ENCODE results near the gene IL36A.

Gene IL36A, protein sequence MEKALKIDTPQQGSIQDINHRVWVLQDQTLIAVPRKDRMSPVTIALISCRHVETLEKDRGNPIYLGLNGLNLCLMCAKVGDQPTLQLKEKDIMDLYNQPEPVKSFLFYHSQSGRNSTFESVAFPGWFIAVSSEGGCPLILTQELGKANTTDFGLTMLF

GRCh38 chr2:113005030-113005509 lies at the start of gene IL36A:
Gene IL36A, plus strand, starts transcription at chr2:113005459. Its CDS starts 413 bp downstream, at chr2:113005872.
- no peak within 1 kb of the TSS for H3K4me3 ChIP-seq (ENCODE audit: low read depth, low read length)
- H3K4me1 ChIP-seq (ENCODE audit: control insufficient read depth, insufficient read depth, low read length) = no peaks in the 10 kb centered on the region
- peaks cover 3% of the 10 kb centered on the region for H3K9me3 ChIP-seq (ENCODE audit: control insufficient read depth, insufficient read depth, low read length)
- no peaks in the 10 kb centered on the region for H3K27me3 ChIP-seq (ENCODE audit: control insufficient read depth, insufficient read depth, low read length)
- no peak within 1 kb of the TSS for H3K9ac ChIP-seq (ENCODE audit: low read depth, low read length)
- H3K36me3 ChIP-seq (ENCODE audit: control insufficient read depth, insufficient read depth, low read length) = no peaks in the 10 kb centered on the region

DNA sequence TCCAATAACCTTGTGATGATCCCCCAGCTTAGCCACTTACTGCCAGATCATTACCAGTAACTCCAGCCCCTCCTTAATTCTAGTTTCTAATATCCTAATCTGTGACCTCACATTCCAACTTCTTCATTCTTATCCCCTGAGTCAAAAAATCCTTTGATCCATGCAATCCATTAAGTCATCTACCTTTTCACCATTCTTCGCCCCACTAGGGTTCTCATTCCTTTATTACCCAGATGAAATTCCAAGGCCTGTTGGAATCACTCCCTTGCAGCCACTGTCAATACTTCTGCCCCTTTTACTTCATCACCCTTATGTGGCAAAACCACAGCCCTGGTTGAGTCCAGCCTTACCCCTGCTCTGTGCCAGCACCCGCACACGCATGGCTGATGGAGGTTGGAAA lies 47.7 kb upstream of the IL36A start:
- no peaks in the 10 kb centered on the region for H3K9me3 ChIP-seq (ENCODE audit: control insufficient read depth, insufficient read depth, low read length)
- no peak overlapping the region for H3K9ac ChIP-seq (ENCODE audit: low read depth, low read length)
- no peak overlapping the region for H3K4me3 ChIP-seq (ENCODE audit: low read depth, low read length)
- no peaks in the 10 kb centered on the region for H3K36me3 ChIP-seq (ENCODE audit: control insufficient read depth, insufficient read depth, low read length)
- no peaks in the 10 kb centered on the region for H3K27me3 ChIP-seq (ENCODE audit: control insufficient read depth, insufficient read depth, low read length)
- H3K4me1 ChIP-seq (ENCODE audit: control insufficient read depth, insufficient read depth, low read length) = no peaks in the 10 kb centered on the region

- Histone ChIP-seq H3K9ac (ENCODE audit: low read depth, low read length) (no peak overlapping the region), H3K4me1 (ENCODE audit: control insufficient read depth, insufficient read depth, low read length) (no peaks in the 10 kb centered on the region), H3K9me3 (ENCODE audit: control insufficient read depth, insufficient read depth, low read length) (no peaks in the 10 kb centered on the region), H3K36me3 (ENCODE audit: control insufficient read depth, insufficient read depth, low read length) (no peaks in the 10 kb centered on the region), H3K27me3 (ENCODE audit: control insufficient read depth, insufficient read depth, low read length) (no peaks in the 10 kb centered on the region), H3K4me3 (ENCODE audit: low read depth, low read length) (no peak overlapping the region)
Measured at GRCh38 chr2:112958428-112959108, 46.7 kb upstream of the IL36A start.

- no peak overlapping the region for H3K4me3 ChIP-seq (ENCODE audit: low read depth, low read length)
- H3K9ac ChIP-seq (ENCODE audit: low read depth, low read length) = no peak overlapping the region
- no peaks in the 10 kb centered on the region for H3K9me3 ChIP-seq (ENCODE audit: control insufficient read depth, insufficient read depth, low read length)
- H3K27me3 ChIP-seq (ENCODE audit: control insufficient read depth, insufficient read depth, low read length) = no peaks in the 10 kb centered on the region
- no peaks in the 10 kb centered on the region for H3K36me3 ChIP-seq (ENCODE audit: control insufficient read depth, insufficient read depth, low read length)
- no peaks in the 10 kb centered on the region for H3K4me1 ChIP-seq (ENCODE audit: control insufficient read depth, insufficient read depth, low read length)
Measured at GRCh38 chr2:112959109-112959812, 46.0 kb upstream of the IL36A start.

DNA sequence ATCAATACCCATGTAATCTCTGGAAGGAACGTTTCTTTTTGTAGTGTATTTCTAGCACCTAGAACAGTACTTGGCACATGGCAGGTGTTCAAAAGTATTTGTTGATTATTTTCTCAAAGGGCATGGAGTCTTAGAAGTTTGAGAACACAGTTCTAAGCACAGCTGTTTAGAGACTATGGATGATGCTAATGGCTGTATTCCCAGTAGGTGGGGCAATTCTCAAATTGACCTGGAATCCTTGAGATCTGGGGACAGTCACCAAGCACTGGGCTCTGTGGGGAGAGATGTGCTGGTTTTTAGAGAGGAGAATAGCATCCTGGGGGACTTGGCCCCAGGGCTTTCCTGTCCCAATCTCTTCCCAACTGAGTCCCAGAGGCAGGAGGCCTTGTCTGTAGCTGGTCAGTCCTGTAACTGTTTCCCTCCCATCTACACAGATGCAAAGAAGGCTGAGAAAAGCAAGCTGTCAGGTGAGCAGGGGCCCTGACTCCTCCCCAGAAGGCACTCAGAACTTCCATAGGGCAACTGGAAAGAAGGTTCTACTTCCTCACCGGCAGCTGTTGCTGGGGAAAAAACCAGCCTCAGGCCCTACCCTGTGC lies 44.9 kb upstream of the IL36A start:
- no peaks in the 10 kb centered on the region for H3K9me3 ChIP-seq (ENCODE audit: control insufficient read depth, insufficient read depth, low read length)
- no peaks in the 10 kb centered on the region for H3K36me3 ChIP-seq (ENCODE audit: control insufficient read depth, insufficient read depth, low read length)
- no peaks in the 10 kb centered on the region for H3K4me1 ChIP-seq (ENCODE audit: control insufficient read depth, insufficient read depth, low read length)
- no peak overlapping the region for H3K9ac ChIP-seq (ENCODE audit: low read depth, low read length)
- no peak overlapping the region for H3K4me3 ChIP-seq (ENCODE audit: low read depth, low read length)
- no peaks in the 10 kb centered on the region for H3K27me3 ChIP-seq (ENCODE audit: control insufficient read depth, insufficient read depth, low read length)

DNA sequence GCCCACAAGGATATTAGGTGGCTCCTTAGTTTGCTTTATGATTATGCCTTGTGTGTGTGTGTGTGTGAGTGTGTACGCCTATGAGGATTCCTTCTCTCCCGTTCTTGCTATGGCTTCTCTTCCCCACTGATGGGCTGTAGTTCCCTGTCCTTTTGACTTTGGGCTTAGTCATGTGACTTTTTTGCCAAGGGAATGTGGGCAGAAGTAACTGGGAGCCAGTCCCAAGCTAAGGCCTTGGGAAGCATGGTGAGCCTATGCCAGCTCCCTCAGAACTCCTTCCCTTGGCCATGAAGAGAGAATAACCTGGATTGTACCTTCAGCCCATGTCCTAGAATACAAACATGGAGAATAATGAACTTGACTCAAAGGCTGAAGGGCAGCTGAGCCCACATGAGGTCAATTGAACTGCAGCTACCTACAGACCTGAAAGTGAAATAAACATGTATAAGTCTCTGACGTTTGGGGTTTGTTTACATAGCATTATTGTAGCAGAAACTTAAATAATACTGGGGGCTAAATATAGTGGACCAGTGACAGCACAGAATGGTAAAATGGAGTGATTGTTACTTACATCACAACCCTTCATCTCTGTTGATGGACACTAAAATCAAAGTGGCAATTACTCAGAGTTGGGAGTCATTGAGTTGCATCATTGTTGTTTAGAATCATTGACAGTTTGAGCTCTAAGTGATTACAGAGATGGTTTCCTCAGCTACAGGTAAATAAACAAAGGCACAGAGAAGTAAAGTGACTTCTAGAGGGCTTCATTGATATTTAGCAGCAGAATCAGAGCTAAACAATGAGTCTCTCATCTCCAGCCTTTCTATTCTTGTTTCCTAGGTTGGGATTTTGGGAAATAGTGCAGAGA lies 42.7 kb upstream of the IL36A start:
- no peaks in the 10 kb centered on the region for H3K27me3 ChIP-seq (ENCODE audit: control insufficient read depth, insufficient read depth, low read length)
- H3K36me3 ChIP-seq (ENCODE audit: control insufficient read depth, insufficient read depth, low read length) = no peaks in the 10 kb centered on the region
- H3K9me3 ChIP-seq (ENCODE audit: control insufficient read depth, insufficient read depth, low read length) = no peaks in the 10 kb centered on the region
- H3K9ac ChIP-seq (ENCODE audit: low read depth, low read length) = no peak overlapping the region
- H3K4me3 ChIP-seq (ENCODE audit: low read depth, low read length) = no peak overlapping the region
- no peaks in the 10 kb centered on the region for H3K4me1 ChIP-seq (ENCODE audit: control insufficient read depth, insufficient read depth, low read length)

- H3K4me1 ChIP-seq (ENCODE audit: control insufficient read depth, insufficient read depth, low read length) = no peaks in the 10 kb centered on the region
- H3K27me3 ChIP-seq (ENCODE audit: control insufficient read depth, insufficient read depth, low read length) = no peaks in the 10 kb centered on the region
- H3K9ac ChIP-seq (ENCODE audit: low read depth, low read length) = no peak overlapping the region
- no peaks in the 10 kb centered on the region for H3K36me3 ChIP-seq (ENCODE audit: control insufficient read depth, insufficient read depth, low read length)
- H3K9me3 ChIP-seq (ENCODE audit: control insufficient read depth, insufficient read depth, low read length) = no peaks in the 10 kb centered on the region
- no peak overlapping the region for H3K4me3 ChIP-seq (ENCODE audit: low read depth, low read length)
Measured at GRCh38 chr2:112967023-112967422, 38.2 kb upstream of the IL36A start.

- Histone ChIP-seq H3K9me3 (ENCODE audit: control insufficient read depth, insufficient read depth, low read length) (no peaks in the 10 kb centered on the region), H3K4me3 (ENCODE audit: low read depth, low read length) (no peak overlapping the region), H3K9ac (ENCODE audit: low read depth, low read length) (no peak overlapping the region), H3K36me3 (ENCODE audit: control insufficient read depth, insufficient read depth, low read length) (no peaks in the 10 kb centered on the region), H3K4me1 (ENCODE audit: control insufficient read depth, insufficient read depth, low read length) (no peaks in the 10 kb centered on the region), H3K27me3 (ENCODE audit: control insufficient read depth, insufficient read depth, low read length) (peaks cover 4% of the 10 kb centered on the region)
Measured at GRCh38 chr2:112972423-112973086, 32.7 kb upstream of the IL36A start.

GRCh38 chr2:112973156-112973555 lies 32.1 kb upstream of the IL36A start:
- no peaks in the 10 kb centered on the region for H3K4me1 ChIP-seq (ENCODE audit: control insufficient read depth, insufficient read depth, low read length)
- H3K27me3 ChIP-seq (ENCODE audit: control insufficient read depth, insufficient read depth, low read length) = peaks cover 4% of the 10 kb centered on the region
- no peaks in the 10 kb centered on the region for H3K9me3 ChIP-seq (ENCODE audit: control insufficient read depth, insufficient read depth, low read length)
- no peak overlapping the region for H3K4me3 ChIP-seq (ENCODE audit: low read depth, low read length)
- no peaks in the 10 kb centered on the region for H3K36me3 ChIP-seq (ENCODE audit: control insufficient read depth, insufficient read depth, low read length)
- no peak overlapping the region for H3K9ac ChIP-seq (ENCODE audit: low read depth, low read length)

GRCh38 chr2:112977559-112978056 lies 27.7 kb upstream of the IL36A start, which contains the start of gene IL36G:
Gene IL36G, plus strand, starts transcription at chr2:112978006. Its CDS starts 633 bp downstream, at chr2:112978639.
- no peaks in the 10 kb centered on the region for H3K9me3 ChIP-seq (ENCODE audit: control insufficient read depth, insufficient read depth, low read length)
- no peaks in the 10 kb centered on the region for H3K4me1 ChIP-seq (ENCODE audit: control insufficient read depth, insufficient read depth, low read length)
- H3K27me3 ChIP-seq (ENCODE audit: control insufficient read depth, insufficient read depth, low read length) = peaks cover 5% of the 10 kb centered on the region
- no peak within 1 kb of the TSS for H3K9ac ChIP-seq (ENCODE audit: low read depth, low read length)
- no peak within 1 kb of the TSS for H3K4me3 ChIP-seq (ENCODE audit: low read depth, low read length)
- no peaks in the 10 kb centered on the region for H3K36me3 ChIP-seq (ENCODE audit: control insufficient read depth, insufficient read depth, low read length)

All from iPS-15b (cell line).